Astrocyte of the spinal cord (primary cell): ENCODE results near the gene PLEKHA6.

Experiments
- DNase-seq: peaks from one replicate; pipeline ENCODE4 v3.0.0; 2011; ENCODE audit warnings: low read depth, low spot score
- H3K4me3 ChIP-seq: 2 replicates; pipeline ENCODE4 v1.5.1; 2011; ENCODE audit warnings: low read depth, mild to moderate bottlenecking, low read length, moderate library complexity
- CTCF ChIP-seq: IDR thresholded peaks from 2 replicates; pipeline ENCODE4 v1.5.1; 2012; ENCODE audit warnings: low read depth, mild to moderate bottlenecking, low read length, inconsistent platforms
- in situ Hi-C: cut with HindIII; loops from 2 replicates; pipeline ENCODE4 v1.10.0; 2017; ENCODE audit warnings: low sequenced_read_pairs

PLEKHA6 gene

GRCh38 chr1:204218552-204218951 is 141.2 kb downstream of the PLEKHA6 start:
- no peak for DNase-seq
- TF ChIP-seq CTCF, result no peak
- in situ Hi-C loops, result no loop called here
- no peak overlapping the region for H3K4me3 ChIP-seq

GRCh38 chr1:204217648-204218000 is 142.1 kb downstream of the PLEKHA6 start:
- in situ Hi-C loops, result no loop called here
- no peak for TF ChIP-seq CTCF
- no peak for DNase-seq
- no peak overlapping the region for H3K4me3 ChIP-seq

GRCh38 chr1:204216880-204217647 is 142.7 kb downstream of the PLEKHA6 start:
- no peak overlapping the region for H3K4me3 ChIP-seq
- no peak for DNase-seq
- no peak for TF ChIP-seq CTCF
- in situ Hi-C loops, result no loop called here

GRCh38 chr1:204216236-204216635 is 143.5 kb downstream of the PLEKHA6 start:
- DNase-seq, result no peak
- in situ Hi-C loops, result no loop called here
- no peak for TF ChIP-seq CTCF
- H3K4me3 ChIP-seq, result no peak overlapping the region

GRCh38 chr1:204213668-204214662 is 145.8 kb downstream of the PLEKHA6 start, which contains the start of gene GOLT1A:
TSS of gene GOLT1A (minus strand) at chr1:204213988. CDS start at chr1:204213906, 82 bp downstream.
- DNase-seq, result peak; percentile 52
- no peak within 1 kb of the TSS for H3K4me3 ChIP-seq
- in situ Hi-C loops, result no loop called here
- TF ChIP-seq CTCF, result peak; percentile 81

- in situ Hi-C loops, result no loop called here
- no peak for TF ChIP-seq CTCF
- no peak overlapping the region for H3K4me3 ChIP-seq
- no peak for DNase-seq
Observed at GRCh38 chr1:204212715-204213114, 147.0 kb downstream of the PLEKHA6 start.
